ENCODE results near the gene MNX1.

MNX1 gene

DNA sequence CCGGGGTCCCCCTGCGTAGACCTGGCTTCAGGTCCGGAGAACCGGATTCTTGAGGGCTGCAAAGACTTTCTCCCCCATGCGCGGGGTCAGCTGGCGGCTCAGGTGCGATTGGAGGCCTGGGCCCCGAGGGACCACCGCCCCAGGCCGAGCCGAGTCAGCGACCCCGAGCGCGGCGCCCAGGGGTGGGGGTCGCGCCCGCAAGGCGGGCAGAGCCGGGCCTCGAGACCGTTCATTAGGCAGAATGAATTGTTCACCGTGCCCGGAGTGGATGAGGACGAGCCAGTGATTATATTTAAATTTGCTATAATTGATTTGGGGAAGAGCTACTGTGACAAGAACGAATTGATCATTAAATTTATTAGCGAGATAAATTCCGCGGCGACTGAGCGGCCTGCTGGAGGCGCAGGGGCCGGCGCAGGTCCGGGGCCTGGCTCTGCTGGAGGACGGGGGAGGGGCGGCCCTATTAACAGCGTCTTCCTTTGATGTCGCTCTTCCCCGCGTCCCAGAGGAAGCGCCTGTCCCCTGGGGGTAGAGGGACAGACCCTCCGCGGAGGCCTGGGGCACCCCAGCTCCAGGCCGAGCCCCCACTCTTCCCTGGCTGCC is 7.5 kb downstream of the MNX1 start:
- no peak overlapping the region for H3K4me3 ChIP-seq (ENCODE audit: low read length)
- H3K27me3 ChIP-seq (ENCODE audit: control insufficient read depth, insufficient read depth, low read length), result peaks cover 54% of the 10 kb centered on the region
- H3K4me1 ChIP-seq (ENCODE audit: control insufficient read depth, insufficient read depth, low read length), result no peaks in the 10 kb centered on the region
- H3K36me3 ChIP-seq (ENCODE audit: control insufficient read depth, insufficient read depth, low read length), result no peaks in the 10 kb centered on the region
- no peak overlapping the region for H3K9ac ChIP-seq (ENCODE audit: low read length)
- no peaks in the 10 kb centered on the region for H3K9me3 ChIP-seq (ENCODE audit: control insufficient read depth, low read length)

DNA sequence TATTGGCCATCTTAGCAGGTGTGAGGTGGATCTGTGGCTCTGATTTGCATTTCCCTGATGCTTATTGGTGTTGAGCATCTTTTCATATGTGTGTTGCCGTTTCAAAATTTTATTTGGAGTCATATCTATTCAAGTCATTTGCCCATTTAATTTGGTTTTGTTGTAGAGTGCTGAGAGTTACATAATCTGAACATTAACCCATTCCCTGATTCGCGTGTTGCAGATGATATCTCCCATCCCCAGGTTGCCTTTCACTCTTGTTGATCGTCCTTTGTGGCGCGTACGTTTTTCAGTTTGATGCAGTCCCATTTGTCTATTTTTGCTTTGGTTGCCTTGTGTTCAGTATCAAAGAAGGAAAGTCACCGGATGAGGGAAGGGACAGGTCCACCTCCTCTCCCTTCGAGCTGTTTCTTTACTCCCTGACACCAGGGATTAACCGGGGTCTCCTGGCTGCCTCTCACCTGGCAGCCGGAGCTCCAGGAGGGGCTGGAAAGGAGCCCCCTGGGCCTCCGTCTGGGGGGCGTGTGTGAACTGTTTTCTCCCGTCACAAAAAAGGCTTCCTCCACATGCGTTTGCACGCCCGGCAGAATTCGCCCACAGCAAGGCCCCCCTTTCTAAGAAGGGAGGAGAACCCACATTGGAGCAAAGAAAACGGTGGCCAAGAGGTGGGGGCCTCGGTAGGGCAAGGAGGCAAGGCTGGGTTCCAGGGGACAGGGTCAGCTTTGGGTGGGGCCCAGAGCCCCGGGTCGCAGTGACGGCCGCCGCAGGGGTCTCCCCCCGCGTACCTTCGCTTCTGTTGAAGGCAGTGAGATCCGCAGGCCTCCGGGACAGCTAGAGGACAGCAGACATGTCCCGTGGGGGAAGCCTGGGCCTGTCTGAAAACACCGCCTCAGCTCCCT is 8.3 kb downstream of the MNX1 start:
- H3K4me3 ChIP-seq (ENCODE audit: low read length), result no peak overlapping the region
- H3K9me3 ChIP-seq (ENCODE audit: control insufficient read depth, low read length), result no peaks in the 10 kb centered on the region
- no peaks in the 10 kb centered on the region for H3K36me3 ChIP-seq (ENCODE audit: control insufficient read depth, insufficient read depth, low read length)
- no peaks in the 10 kb centered on the region for H3K4me1 ChIP-seq (ENCODE audit: control insufficient read depth, insufficient read depth, low read length)
- no peak overlapping the region for H3K9ac ChIP-seq (ENCODE audit: low read length)
- peaks cover 55% of the 10 kb centered on the region for H3K27me3 ChIP-seq (ENCODE audit: control insufficient read depth, insufficient read depth, low read length)

DNA sequence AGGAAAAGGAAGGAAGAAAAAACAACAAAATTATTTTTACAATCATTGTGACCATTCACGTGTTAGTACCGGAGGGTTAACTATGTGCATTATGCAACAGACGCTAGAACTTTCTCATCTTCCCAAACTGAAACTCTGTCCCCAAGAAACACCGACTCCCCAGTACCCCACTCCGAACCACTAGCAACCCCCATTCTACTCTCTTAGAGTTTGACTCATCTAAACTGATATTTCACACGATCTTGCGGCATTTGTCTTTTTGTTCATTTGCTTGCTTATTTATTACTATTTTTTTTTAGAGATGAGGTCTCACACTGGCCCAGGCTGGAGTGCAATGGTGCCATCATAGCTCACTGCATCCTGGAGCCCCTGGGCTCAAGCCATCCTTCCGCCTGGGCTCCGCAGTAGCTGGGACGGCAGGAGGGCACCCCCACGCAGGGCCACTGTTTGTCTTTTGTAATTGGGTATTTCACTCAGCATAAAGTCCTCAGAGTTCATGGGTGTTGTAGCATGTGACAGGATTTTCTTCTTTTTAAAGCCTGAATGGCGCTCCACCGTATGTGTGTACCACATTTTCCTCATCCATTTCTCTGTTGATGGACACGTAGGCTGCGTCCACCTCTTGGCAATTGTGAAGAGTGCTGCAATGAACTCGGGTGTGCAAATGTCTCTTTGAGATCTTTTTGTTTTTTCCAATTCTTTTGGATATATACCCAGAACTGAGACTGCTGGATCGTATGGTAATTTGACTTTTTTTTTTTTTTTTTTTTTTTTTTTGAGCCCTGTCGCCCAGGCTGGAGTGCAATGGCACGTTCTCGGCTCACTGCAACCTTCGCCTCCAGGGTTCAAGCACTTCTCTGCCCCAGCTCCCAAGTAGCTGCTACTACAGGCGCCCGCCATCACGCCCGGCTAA is 9.5 kb downstream of the MNX1 start:
- Histone ChIP-seq H3K4me1 (ENCODE audit: control insufficient read depth, insufficient read depth, low read length) (no peaks in the 10 kb centered on the region), H3K27me3 (ENCODE audit: control insufficient read depth, insufficient read depth, low read length) (peaks cover 63% of the 10 kb centered on the region), H3K36me3 (ENCODE audit: control insufficient read depth, insufficient read depth, low read length) (no peaks in the 10 kb centered on the region), H3K9me3 (ENCODE audit: control insufficient read depth, low read length) (no peaks in the 10 kb centered on the region), H3K4me3 (ENCODE audit: low read length) (no peak overlapping the region), H3K9ac (ENCODE audit: low read length) (no peak overlapping the region)

DNA sequence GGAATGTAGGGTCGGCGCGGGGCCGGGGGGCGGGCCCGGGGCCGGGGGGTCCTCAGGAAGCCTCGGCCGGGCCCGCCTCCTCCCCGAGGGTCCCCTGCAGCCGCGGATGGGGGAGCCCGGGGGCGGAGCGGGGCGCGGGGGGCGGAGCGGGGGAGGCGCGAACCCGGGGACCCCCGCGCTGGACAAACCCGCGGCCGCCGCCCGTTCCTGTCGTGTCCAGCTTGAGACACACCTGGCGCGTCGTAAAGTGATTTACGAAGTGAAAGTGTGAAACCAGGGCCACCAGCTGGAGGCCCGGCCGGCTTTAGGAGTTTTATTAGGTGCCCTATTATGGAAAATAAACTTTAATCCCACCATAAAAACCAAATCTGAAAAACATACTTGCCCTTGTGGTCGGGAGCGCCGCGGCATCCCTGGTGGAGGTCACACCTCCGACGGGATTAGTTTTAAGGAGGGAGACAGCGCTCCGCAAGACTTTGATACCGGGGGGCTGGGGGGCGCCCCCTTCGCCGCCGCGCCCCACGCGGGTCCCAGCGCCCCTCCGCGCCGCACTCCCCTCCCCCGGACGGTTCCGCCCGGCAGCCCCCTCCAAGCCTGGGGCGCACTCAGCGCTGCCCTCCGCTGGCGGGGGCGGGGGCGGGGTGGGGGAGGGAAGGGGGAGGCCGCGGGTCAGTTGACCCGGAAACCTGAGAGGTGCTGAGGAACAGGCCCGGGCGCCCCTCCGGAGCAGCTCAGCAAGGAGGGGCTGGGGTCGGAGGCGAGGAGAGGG is 10.3 kb downstream of the MNX1 start:
- Histone ChIP-seq H3K36me3 (ENCODE audit: control insufficient read depth, insufficient read depth, low read length) (no peaks in the 10 kb centered on the region), H3K9ac (ENCODE audit: low read length) (peak overlapping the region; percentile 62), H3K4me1 (ENCODE audit: control insufficient read depth, insufficient read depth, low read length) (no peaks in the 10 kb centered on the region), H3K9me3 (ENCODE audit: control insufficient read depth, low read length) (no peaks in the 10 kb centered on the region), H3K4me3 (ENCODE audit: low read length) (no peak overlapping the region), H3K27me3 (ENCODE audit: control insufficient read depth, insufficient read depth, low read length) (peaks cover 66% of the 10 kb centered on the region)

DNA sequence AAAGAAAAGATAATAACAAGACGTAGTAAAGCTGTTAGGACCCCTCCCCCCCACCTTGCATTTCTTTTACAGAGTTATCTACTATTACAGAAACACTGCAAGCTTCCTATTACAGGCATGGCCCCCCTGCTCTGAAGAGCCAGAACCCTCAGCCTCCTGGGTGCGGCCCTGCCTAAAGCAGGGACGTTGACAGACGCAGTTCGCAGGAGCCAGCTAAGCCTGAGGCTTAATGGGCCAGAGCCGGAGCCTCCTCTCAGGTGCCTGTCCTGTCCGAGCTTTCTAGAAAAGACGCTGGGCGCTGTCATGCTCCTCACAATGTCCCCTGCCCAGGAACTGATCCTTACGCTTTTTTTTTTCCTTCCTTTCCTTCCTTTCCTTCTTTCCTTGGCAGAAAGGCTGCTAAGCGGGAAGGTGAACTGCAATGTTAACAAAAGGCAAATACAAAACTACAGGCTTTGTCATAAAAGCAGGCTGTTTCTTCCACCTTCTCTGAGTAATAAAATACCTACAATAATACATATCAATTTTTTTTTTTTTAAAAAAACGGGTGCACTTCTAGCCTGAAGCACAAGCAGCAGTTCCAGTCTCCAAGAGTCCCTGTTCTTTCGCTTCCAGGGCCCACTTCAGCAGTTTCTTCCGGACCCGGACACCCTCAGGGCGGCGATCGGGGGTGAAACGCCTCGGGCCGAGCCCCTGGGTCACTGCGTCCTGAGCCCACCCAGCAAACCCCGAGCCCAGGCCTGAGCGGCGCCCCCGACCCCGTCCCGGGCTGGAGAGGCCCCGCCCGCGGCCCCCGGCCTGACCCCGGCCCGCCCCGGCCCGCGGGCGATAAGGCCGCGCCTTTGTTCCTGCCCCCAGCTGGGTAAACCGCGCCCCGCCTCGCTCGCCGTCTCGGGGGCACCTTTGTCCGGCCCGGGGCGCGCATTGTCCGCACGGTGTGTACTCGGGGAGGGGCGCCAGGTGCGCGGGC is 11.2 kb downstream of the MNX1 start:
- Histone ChIP-seq H3K4me1 (ENCODE audit: control insufficient read depth, insufficient read depth, low read length) (no peaks in the 10 kb centered on the region), H3K27me3 (ENCODE audit: control insufficient read depth, insufficient read depth, low read length) (peaks cover 64% of the 10 kb centered on the region)

DNA sequence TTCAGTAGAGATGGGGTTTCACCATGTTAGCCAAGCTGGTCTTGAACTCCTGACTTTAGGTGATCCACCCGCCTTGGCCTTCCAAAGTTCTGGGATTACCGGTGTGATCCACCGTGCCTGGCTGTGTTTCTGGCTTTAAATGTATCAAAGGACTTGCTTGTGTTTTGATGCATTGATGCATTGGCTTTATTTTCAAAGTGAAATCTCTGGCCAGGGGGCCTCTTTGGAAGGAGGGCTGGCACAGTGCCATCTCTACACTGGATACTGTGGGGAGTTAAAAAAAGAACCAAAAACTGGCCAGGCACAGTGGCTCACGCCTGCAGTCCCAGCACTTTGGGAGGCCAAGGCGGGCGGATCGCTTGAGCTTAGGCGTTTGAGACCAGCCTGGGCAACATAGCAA is 16.0 kb downstream of the MNX1 start:
- Histone ChIP-seq H3K27me3 (ENCODE audit: control insufficient read depth, insufficient read depth, low read length) (peaks cover 55% of the 10 kb centered on the region), H3K9ac (ENCODE audit: low read length) (no peak overlapping the region), H3K9me3 (ENCODE audit: control insufficient read depth, low read length) (no peaks in the 10 kb centered on the region), H3K36me3 (ENCODE audit: control insufficient read depth, insufficient read depth, low read length) (no peaks in the 10 kb centered on the region), H3K4me3 (ENCODE audit: low read length) (no peak overlapping the region), H3K4me1 (ENCODE audit: control insufficient read depth, insufficient read depth, low read length) (peaks cover 6% of the 10 kb centered on the region)

More for the DNA sequence above, 11.2 kb downstream of the MNX1 start:
- no peaks in the 10 kb centered on the region for H3K9me3 ChIP-seq (ENCODE audit: control insufficient read depth, low read length)
- no peaks in the 10 kb centered on the region for H3K36me3 ChIP-seq (ENCODE audit: control insufficient read depth, insufficient read depth, low read length)
- H3K4me3 ChIP-seq (ENCODE audit: low read length), result no peak overlapping the region
- peak overlapping the region; percentile 62 for H3K9ac ChIP-seq (ENCODE audit: low read length)

DNA sequence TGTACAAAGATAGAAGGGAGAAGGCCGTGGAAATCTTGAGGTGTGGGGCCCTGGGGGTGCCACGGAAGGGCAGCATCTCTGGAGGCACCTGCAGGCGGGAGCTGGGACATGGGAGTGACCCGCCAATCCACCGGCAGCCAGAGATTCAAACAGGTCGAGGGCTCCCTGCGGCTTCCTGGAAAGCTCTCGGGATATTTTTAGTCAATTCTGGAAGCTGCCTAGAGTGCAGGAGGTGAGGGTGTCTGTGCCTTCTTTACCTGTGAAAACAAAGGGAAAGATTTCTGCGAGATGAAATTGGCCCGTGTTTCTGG is 16.6 kb downstream of the MNX1 start:
- no peaks in the 10 kb centered on the region for H3K9me3 ChIP-seq (ENCODE audit: control insufficient read depth, low read length)

DNA sequence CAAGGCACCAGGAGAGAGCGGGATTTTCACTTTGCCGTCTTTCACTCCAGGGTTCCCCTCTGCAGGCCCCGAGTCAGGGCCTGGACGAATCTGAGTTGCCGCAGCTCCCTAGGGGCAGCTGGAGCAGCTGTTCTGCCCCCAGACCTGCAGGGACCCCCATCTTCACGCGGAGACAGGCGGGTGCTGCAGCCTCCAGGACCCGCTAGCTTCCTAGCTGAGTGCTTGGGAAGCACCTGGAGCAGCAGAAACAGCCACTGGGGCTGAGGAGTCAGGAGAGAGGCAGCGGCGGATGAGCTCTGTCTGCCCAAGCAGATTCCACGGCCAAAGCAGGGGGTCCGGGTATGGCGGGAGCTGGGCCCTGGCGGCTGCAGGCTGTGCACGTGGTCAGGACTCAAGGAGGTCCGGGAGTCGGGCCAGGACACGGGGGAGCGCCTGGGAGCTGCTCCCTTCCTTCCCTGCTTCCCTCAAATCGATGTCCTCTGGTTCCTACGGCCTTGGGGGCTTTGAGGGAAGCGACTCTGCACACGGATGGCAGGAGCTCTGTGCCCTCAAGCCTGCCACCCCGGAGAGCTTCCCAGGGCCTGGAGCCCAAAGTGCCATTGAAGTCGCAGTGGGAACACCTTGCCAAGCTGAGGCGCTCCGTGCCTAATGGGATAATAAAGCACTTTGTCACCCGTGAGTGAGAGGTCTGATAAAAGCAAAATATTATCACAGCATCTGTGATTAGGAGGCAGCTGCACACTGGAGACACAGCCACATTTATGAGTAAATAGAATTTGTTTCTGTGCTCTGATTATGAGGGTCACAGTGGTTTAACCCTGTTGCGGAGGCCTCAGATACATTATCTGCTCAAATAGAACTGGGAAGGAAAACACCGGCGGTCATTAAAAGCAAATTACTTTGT is 17.2 kb downstream of the MNX1 start:
- H3K9ac ChIP-seq (ENCODE audit: low read length), result no peak overlapping the region
- H3K4me3 ChIP-seq (ENCODE audit: low read length), result no peak overlapping the region
- H3K27me3 ChIP-seq (ENCODE audit: control insufficient read depth, insufficient read depth, low read length), result peaks cover 49% of the 10 kb centered on the region
- H3K4me1 ChIP-seq (ENCODE audit: control insufficient read depth, insufficient read depth, low read length), result peaks cover 6% of the 10 kb centered on the region
- H3K9me3 ChIP-seq (ENCODE audit: control insufficient read depth, low read length), result no peaks in the 10 kb centered on the region
- H3K36me3 ChIP-seq (ENCODE audit: control insufficient read depth, insufficient read depth, low read length), result no peaks in the 10 kb centered on the region

More for the DNA sequence above, 16.6 kb downstream of the MNX1 start:
- Histone ChIP-seq H3K36me3 (ENCODE audit: control insufficient read depth, insufficient read depth, low read length) (no peaks in the 10 kb centered on the region), H3K9ac (ENCODE audit: low read length) (no peak overlapping the region), H3K4me1 (ENCODE audit: control insufficient read depth, insufficient read depth, low read length) (peaks cover 6% of the 10 kb centered on the region), H3K4me3 (ENCODE audit: low read length) (no peak overlapping the region), H3K27me3 (ENCODE audit: control insufficient read depth, insufficient read depth, low read length) (peaks cover 49% of the 10 kb centered on the region)

DNA sequence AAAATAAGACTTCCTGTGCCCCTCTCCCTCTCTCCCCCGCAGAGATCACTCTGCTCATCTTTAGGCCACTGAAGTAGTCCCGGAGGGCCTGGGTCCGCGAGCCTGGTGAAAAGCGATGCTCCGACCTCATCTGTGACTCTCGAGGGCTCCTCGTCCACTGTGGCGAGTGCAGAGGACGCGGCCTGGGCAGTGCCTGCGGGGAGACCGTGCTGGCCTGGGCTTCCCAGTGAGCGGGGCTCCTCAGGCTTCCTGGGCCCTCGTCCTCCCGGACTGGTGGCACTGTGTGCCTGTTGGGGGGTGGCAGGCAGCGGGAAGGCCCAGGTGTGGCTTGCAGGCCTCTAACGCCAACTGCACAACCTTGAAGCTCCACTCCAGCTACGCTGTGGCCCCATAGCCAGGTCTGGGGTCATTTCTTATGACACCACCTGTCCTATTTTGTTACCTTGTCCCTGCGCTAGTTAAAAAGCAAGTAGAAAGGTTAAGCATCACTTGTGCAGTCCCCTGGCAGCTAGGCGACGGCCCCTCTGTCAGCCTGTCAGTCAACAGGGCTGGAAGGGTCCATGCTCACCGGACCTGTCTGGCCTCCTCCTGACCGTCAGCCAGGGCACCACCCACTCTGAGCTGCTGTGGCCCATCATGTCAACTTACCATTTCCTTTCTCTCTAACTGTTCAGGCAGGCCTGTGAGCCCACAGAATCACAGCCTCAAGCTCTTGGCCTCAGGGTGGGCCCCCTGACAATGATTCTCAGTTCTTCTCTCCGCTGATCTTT is 20.5 kb downstream of the MNX1 start:
- H3K9me3 ChIP-seq (ENCODE audit: control insufficient read depth, low read length), result no peaks in the 10 kb centered on the region
- H3K4me3 ChIP-seq (ENCODE audit: low read length), result no peak overlapping the region
- H3K36me3 ChIP-seq (ENCODE audit: control insufficient read depth, insufficient read depth, low read length), result no peaks in the 10 kb centered on the region
- peaks cover 30% of the 10 kb centered on the region for H3K27me3 ChIP-seq (ENCODE audit: control insufficient read depth, insufficient read depth, low read length)
- peaks cover 6% of the 10 kb centered on the region for H3K4me1 ChIP-seq (ENCODE audit: control insufficient read depth, insufficient read depth, low read length)
- no peak overlapping the region for H3K9ac ChIP-seq (ENCODE audit: low read length)

All from mucosa of stomach (tissue), 1 donor.